ELR (cell line): ENCODE results near the gene SDHAF1.
"Not testable (repeated sequence)": the region's sequence is repeated elsewhere in the genome, so short reads cannot be mapped to it uniquely, and the experiment has no call there.

Experiments
- DNase-seq: peaks from one replicate; pipeline ENCODE4 v3.0.0-alpha.2; 2015; ENCODE audit warnings: low read depth

The SDHAF1 gene

GRCh38 chr19:36019061-36019670 is 24.2 kb downstream of the SDHAF1 start:
- no peak for DNase-seq

GRCh38 chr19:36023432-36023831 is 28.4 kb downstream of the SDHAF1 start:
- no peak for DNase-seq

GRCh38 chr19:36025541-36025940 is 30.6 kb downstream of the SDHAF1 start:
- DNase-seq, result no peak

- no peak for DNase-seq
Observed at GRCh38 chr19:36026091-36026876, 31.3 kb downstream of the SDHAF1 start.

GRCh38 chr19:36027696-36028095 is 32.7 kb downstream of the SDHAF1 start:
- no peak for DNase-seq

- DNase-seq, result no peak
Observed at GRCh38 chr19:36028313-36029041, 33.5 kb downstream of the SDHAF1 start.

GRCh38 chr19:36030264-36031148 is 35.5 kb downstream of the SDHAF1 start:
- DNase-seq, result peak; percentile 30

- no peak for DNase-seq
Observed at GRCh38 chr19:36031308-36031707, 36.3 kb downstream of the SDHAF1 start.

GRCh38 chr19:36032251-36033104 is 37.5 kb downstream of the SDHAF1 start, which contains the start of gene CLIP3:
Gene CLIP3 (minus strand): TSS chr19:36032873. CDS start chr19:36032357, 516 bp downstream.
- peak; percentile 69 for DNase-seq

- no peak for DNase-seq
Observed at GRCh38 chr19:36040495-36040894, 45.5 kb downstream of the SDHAF1 start.

- DNase-seq, result not testable (repeated sequence)
Observed at GRCh38 chr19:36041092-36041491, 46.1 kb downstream of the SDHAF1 start.

- peak; percentile 54 for DNase-seq
Observed at GRCh38 chr19:36041831-36042230, 46.8 kb downstream of the SDHAF1 start.

- DNase-seq, result no peak
Observed at GRCh38 chr19:36043952-36044351, 49.0 kb downstream of the SDHAF1 start.
